SJCRH30 (cell line): ENCODE measurements around the gene PLEK2. TPM values are rescaled to one million over a fixed set of nuclear protein-coding genes. Genes with fewer than 3 reads are reported as not detected.
"Not testable (repeated sequence)": the region's sequence is repeated elsewhere in the genome, so short reads cannot be mapped to it uniquely, and the experiment has no call there.

ENCODE experiments used
- DNase-seq, 2 experiments: peaks; one replicate each; pipeline ENCODE4 v3.0.0-alpha.2; 2015 to 2020
- H3K27ac ChIP-seq: fragments of 250-450 bp; sonication (Bioruptor Pico); 2 replicates; pipeline ENCODE4 v1.5.1; 2020; ENCODE audit warnings: mild to moderate bottlenecking, moderate library complexity
- H3K27me3 ChIP-seq: fragments of 250-450 bp; sonication (Bioruptor Pico); 2 replicates; pipeline ENCODE4 v1.5.1; 2020; ENCODE audit warnings: mild to moderate bottlenecking, moderate library complexity
- H3K36me3 ChIP-seq: fragments of 250-450 bp; sonication (Bioruptor Pico); 2 replicates; pipeline ENCODE4 v1.5.1; 2020; ENCODE audit warnings: mild to moderate bottlenecking, moderate library complexity
- H3K4me1 ChIP-seq: fragments of 250-450 bp; sonication (Bioruptor Pico); 2 replicates; pipeline ENCODE4 v1.5.1; 2020; ENCODE audit warnings: mild to moderate bottlenecking, moderate library complexity
- H3K4me3 ChIP-seq: fragments of 250-450 bp; sonication (Bioruptor Pico); 2 replicates; pipeline ENCODE4 v1.5.1; 2020; ENCODE audit warnings: mild to moderate bottlenecking, moderate library complexity
- H3K9me3 ChIP-seq: fragments of 250-450 bp; sonication (Bioruptor Pico); replicated peaks from 2 replicates; pipeline ENCODE4 v1.5.1; 2020; ENCODE audit warnings: mild to moderate bottlenecking, moderate library complexity
- total RNA-seq: library from RNA; depleted of rRNA; stranded (reverse); fragments of >200 nt; shearing (Covaris generic); gene quantifications from 2 replicates; pipeline ENCODE4 v1.2.3, GENCODE V29; 2014

PLEK2 gene
- total RNA-seq, 1 experiment from 2014 or later: not detected

DNA sequence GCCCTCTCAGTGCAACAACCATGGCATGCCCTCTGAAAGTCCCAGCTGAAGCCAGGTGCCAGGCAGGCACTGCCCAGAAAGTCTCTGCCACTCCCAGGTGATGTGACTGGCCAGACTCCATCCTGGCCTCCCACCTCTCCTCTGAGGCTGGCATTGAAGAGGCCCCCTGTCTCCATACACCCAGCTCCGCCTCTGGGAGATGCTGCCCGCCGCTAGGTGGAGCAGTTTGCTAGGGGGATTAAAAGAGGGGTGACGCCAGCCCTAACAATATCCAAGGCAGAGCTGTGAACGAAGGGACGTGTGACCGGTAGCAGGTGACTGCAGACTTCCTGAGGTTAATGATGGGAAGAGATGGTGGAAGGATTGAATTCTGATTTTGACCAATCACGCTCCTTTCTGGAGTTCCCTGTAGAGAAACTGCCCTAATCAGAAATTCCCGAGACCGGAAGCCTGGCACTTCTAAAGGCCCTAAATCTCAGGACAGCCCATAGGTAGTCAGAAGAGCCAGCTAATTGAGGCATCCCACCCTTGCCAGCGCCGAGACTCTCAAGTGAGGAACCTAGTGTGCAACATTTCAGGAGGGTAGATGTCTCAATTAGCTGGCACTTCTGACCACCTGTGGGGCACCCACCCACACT lies 8.3 kb upstream of the PLEK2 start:
- no peaks in the 10 kb centered on the region for H3K4me1 ChIP-seq
- H3K36me3 ChIP-seq: no peaks in the 10 kb centered on the region
- no peak overlapping the region for H3K4me3 ChIP-seq
- H3K27ac ChIP-seq: no peak overlapping the region
- no peaks in the 10 kb centered on the region for H3K27me3 ChIP-seq
- DNase-seq: peak; percentile 47 to 59
- H3K9me3 ChIP-seq: no peaks in the 10 kb centered on the region

DNA sequence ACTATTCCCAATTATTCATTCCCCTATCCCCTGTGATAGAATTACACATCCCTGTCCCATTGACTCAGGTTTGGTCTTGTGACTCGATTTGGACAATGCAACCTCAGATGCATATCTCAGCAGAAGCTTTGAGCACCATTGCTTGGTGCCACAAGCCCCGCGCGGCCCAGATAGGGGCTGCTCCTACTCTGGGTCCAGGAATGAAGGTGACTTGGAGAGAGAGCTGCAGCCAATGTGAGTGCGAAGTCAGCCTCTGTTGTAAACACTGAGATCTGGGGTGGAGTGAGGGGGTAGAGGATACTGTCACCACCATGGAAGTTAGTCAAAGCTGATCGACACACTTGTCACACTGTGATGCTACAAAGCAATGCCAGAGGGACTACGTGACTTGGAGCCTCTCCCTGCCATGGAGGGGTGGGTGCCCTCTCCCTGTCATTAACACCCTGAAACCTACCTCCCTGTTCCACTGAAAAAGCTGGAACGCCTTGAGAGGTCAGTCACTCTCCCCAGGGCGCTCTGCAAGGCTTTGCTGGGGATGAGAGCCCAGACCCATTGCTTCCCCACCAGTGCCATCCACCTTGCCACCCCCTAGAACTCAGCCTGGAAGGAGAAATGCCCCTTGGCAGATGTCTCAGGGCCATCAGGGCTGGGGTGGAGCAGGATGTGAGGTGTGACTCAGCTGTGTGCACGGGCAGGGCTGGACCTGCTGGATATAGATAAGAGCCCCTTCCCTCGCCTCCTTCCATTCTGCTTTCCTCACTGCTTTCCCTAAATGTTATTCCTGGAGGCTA lies 6.6 kb upstream of the PLEK2 start:
- Histone ChIP-seq H3K9me3 (no peaks in the 10 kb centered on the region), H3K27ac (no peak overlapping the region), H3K36me3 (no peaks in the 10 kb centered on the region), H3K4me3 (no peak overlapping the region), H3K27me3 (no peaks in the 10 kb centered on the region), H3K4me1 (peaks cover 4% of the 10 kb centered on the region; the same call in 1 of the 2 replicates)
- no peak for DNase-seq

DNA sequence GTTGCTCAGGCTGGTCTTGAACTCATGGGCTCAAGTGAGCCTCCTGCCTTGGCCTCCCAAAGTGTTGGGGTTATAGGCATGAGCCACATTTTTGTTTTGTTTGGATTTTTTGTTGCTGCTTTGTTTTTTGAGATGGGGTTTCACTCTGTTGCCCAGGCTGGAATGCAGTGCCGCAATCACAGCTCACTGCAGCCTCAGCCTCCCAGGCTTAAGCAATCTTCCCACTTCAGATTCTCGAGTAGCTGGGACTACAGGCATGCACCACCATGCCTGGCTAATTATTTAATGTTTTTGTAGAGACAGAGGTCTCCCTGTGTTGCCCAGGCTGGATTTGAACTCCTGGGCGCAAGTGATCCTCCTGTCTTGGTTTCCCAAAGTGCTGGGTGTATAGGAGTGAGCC lies 5.7 kb upstream of the PLEK2 start:
- peaks cover 4% of the 10 kb centered on the region; the same call in 1 of the 2 replicates for H3K4me1 ChIP-seq
- H3K27ac ChIP-seq: no peak overlapping the region
- no peak overlapping the region for H3K4me3 ChIP-seq
- H3K9me3 ChIP-seq: no peaks in the 10 kb centered on the region
- DNase-seq: no peak
- no peaks in the 10 kb centered on the region for H3K27me3 ChIP-seq
- H3K36me3 ChIP-seq: no peaks in the 10 kb centered on the region

DNA sequence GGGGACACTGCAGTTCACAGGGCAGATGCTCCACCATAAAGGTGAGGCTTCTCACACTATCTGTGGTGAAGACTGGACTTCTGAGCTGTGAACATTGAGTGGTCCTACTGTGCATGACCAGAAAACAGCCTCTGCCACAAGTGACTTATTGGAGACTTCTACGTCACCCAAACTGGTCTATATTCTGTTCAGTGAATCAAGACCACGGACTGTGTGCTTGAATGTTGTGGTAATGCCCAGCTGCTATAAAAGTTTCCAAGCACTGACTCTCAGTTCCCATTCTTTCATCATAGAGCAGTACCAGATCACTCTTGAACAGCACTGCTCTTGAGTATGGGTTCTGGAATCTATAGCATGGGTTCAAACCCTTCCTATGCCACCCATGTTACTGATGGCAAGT lies 4.8 kb upstream of the PLEK2 start:
- DNase-seq: no peak
- Histone ChIP-seq H3K4me1 (peaks cover 4% of the 10 kb centered on the region; the same call in 1 of the 2 replicates), H3K36me3 (no peaks in the 10 kb centered on the region), H3K4me3 (no peak overlapping the region), H3K9me3 (no peaks in the 10 kb centered on the region), H3K27ac (no peak overlapping the region), H3K27me3 (no peaks in the 10 kb centered on the region)

DNA sequence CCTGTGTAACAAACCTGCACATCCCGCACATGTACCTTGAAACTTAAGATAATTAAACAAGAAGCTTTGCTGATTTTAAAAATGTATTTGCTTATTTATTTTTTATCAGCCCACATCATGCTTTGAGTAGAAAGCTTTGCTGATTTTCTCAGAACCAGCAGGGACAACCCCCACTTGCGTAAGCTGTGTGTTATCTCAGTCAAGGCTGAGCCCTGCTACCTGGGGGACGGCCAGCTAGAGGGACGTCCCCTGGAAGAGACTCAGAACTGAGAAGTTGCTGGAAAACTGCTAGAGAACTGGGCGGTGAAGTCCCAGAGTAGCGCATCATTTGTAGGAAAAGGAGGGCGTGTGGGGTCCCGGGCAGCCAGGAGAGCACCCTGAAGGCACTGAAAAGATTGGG lies 4.1 kb upstream of the PLEK2 start:
- no peaks in the 10 kb centered on the region for H3K27me3 ChIP-seq
- no peak overlapping the region for H3K27ac ChIP-seq
- no peaks in the 10 kb centered on the region for H3K36me3 ChIP-seq
- peaks cover 4% of the 10 kb centered on the region; the same call in 1 of the 2 replicates for H3K4me1 ChIP-seq
- no peaks in the 10 kb centered on the region for H3K9me3 ChIP-seq
- no peak overlapping the region for H3K4me3 ChIP-seq
- no peak for DNase-seq

DNA sequence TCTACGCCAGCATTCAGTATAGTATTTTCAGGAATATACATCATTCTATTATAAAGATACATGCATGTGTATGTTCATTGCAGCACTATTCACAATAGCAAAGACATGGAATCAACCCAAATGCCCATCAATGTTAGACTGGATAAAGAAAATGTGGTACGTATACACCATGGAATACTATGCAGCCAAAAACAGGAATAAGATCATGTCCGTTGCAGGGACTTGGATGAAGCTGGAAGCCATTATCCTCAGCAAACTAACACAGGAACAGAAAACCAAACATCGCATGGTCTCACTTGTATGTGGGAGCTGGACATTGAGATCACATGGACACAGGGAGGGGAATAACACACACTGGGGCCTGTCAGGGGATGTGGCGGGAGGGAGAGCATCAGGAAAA lies 3.6 kb upstream of the PLEK2 start:
- H3K27ac ChIP-seq, H3K4me3 ChIP-seq, H3K36me3 ChIP-seq, H3K27me3 ChIP-seq, H3K4me1 ChIP-seq, H3K9me3 ChIP-seq, DNase-seq: not testable (repeated sequence)

DNA sequence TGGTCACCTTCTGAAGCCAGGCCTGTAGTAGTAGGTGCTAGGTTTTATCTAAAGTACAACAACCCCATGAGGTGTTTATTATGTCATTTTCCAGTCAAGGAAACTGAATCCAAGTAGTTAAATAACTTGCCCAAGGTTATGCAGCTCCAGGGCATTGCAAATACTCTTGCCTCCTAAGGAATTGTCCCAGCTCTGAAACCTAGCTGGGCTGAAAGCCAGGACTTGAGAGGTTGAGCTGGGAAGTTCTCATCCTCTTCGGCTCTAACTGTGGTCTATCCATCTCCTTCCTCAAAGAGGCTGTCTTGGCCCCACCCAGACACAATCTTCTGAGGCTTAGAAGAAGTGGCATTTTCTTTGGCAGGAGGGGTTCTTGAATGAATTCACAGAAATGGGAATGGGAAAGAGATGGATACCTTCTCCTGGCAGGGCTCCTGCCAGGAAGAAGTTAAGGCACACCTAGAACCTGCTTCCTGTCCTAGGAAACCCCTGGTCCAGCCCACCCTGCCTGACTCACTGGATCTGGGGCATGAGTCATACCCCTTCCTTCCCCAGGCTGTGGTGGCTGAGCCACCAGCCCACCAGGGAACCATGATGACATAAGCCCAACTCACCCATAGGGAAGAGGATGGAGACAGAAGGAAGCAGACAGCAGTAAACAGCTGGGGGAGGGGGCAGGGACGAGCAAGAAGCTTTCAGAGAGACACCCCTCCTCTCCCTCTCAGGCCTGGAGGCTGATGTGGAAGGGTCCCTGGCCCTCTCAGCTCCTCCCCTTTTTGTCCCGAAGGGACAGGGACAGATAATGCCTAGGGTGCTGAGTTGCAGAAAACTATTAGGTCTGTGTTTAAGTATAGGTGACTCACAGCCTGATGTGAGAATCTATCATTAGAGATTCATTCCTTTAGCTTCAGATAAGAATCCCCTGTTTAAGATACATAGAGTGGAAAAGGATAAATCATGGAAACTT lies 2.1 kb upstream of the PLEK2 start:
- H3K27ac ChIP-seq: no peak overlapping the region

DNA sequence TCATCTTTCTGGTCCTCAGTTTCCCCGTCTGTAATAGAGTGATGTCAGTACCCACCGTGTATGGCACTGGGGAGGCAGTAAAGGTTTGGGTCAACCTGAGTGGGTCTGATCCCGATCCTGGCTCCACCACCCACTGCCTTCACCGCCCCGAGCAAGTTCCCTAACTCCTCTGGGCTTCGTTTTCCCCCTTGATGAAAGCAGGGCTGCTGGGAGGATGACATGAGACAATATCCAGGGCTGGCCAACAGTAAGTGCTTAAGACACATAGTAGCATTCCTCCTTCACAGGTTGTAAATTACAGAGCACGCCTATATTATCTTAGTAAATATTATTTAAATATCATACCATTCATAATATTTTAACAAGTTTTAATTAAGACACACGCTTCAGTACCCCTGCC lies 595 bp downstream of the PLEK2 start:
- Histone ChIP-seq H3K36me3 (no peaks in the 10 kb centered on the region), H3K27me3 (no peaks in the 10 kb centered on the region), H3K4me3 (no peak overlapping the region), H3K27ac (no peak overlapping the region), H3K4me1 (peaks cover 4% of the 10 kb centered on the region; the same call in 1 of the 2 replicates), H3K9me3 (no peaks in the 10 kb centered on the region)
- DNase-seq: no peak

More for the DNA sequence above, 2.1 kb upstream of the PLEK2 start:
- DNase-seq: peak; percentile 62 to 70
- no peaks in the 10 kb centered on the region for H3K27me3 ChIP-seq
- no peak overlapping the region for H3K4me3 ChIP-seq
- no peaks in the 10 kb centered on the region for H3K9me3 ChIP-seq
- no peaks in the 10 kb centered on the region for H3K36me3 ChIP-seq
- peaks cover 4% of the 10 kb centered on the region; the same call in 1 of the 2 replicates for H3K4me1 ChIP-seq

GRCh38 chr14:67410313-67410712 lies 1.7 kb downstream of the PLEK2 start:
- no peaks in the 10 kb centered on the region for H3K9me3 ChIP-seq
- peaks cover 4% of the 10 kb centered on the region; the same call in 1 of the 2 replicates for H3K4me1 ChIP-seq
- no peaks in the 10 kb centered on the region for H3K36me3 ChIP-seq
- no peak for DNase-seq
- no peak overlapping the region for H3K27ac ChIP-seq
- no peak overlapping the region for H3K4me3 ChIP-seq
- H3K27me3 ChIP-seq: no peaks in the 10 kb centered on the region

- Histone ChIP-seq H3K4me3 (no peak overlapping the region), H3K9me3 (no peaks in the 10 kb centered on the region), H3K27ac (no peak overlapping the region), H3K27me3 (no peaks in the 10 kb centered on the region), H3K4me1 (peaks cover 4% of the 10 kb centered on the region; the same call in 1 of the 2 replicates), H3K36me3 (no peaks in the 10 kb centered on the region)
- no peak for DNase-seq
Measured at GRCh38 chr14:67409461-67409860, 2.5 kb downstream of the PLEK2 start.

- H3K27me3 ChIP-seq, H3K27ac ChIP-seq, DNase-seq, H3K4me1 ChIP-seq, H3K4me3 ChIP-seq, H3K36me3 ChIP-seq, H3K9me3 ChIP-seq: not testable (repeated sequence)
Measured at GRCh38 chr14:67408122-67408801, 3.7 kb downstream of the PLEK2 start.

DNA sequence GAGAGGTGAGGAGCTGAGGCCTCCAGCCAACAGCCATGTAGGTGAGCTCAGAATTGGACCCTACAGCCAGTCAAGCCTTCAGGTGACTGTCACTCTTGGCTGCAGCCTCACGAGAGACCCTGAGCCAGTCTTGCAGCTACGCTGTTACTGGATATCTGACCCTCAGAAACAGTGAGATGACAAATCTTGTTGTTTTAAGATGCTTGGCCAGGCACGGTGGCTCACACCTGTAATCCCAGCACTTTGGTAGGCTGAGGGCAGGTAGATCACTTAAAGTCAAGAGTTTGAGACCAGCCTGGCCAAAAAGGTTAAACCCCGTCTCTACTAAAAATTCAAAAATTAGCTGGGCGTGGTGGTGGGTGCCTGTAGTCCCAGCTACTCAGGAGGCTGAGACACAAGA lies 6.2 kb downstream of the PLEK2 start:
- Histone ChIP-seq H3K36me3 (no peaks in the 10 kb centered on the region), H3K4me1 (no peaks in the 10 kb centered on the region), H3K27me3 (no peaks in the 10 kb centered on the region), H3K4me3 (no peak overlapping the region), H3K9me3 (no peaks in the 10 kb centered on the region), H3K27ac (no peak overlapping the region)
- DNase-seq: no peak

DNA sequence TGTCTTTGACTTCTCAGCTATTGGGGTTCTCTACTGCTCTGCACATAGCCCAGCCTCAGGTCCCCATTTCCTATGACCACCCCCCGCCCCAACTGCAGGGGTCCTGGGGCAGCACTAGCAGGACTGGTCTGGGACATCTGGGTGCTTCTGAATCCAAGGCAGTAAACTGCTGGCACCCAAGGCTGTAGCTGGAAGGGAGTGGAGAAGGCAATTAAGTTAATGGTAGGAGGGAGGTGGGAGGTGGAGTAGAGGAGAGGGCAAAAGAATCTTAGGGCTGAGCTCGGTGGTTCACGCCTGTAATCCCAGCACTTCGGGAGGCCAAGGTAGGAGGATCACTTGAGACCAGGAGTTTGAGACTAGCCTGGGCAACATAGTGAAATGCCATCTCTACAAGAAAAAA lies 11.5 kb downstream of the PLEK2 start:
- Histone ChIP-seq H3K9me3 (no peaks in the 10 kb centered on the region), H3K27me3 (no peaks in the 10 kb centered on the region), H3K27ac (no peak overlapping the region), H3K4me3 (no peak overlapping the region), H3K36me3 (no peaks in the 10 kb centered on the region), H3K4me1 (peaks cover 3% of the 10 kb centered on the region; the same call in 1 of the 2 replicates)
- DNase-seq: no peak

DNA sequence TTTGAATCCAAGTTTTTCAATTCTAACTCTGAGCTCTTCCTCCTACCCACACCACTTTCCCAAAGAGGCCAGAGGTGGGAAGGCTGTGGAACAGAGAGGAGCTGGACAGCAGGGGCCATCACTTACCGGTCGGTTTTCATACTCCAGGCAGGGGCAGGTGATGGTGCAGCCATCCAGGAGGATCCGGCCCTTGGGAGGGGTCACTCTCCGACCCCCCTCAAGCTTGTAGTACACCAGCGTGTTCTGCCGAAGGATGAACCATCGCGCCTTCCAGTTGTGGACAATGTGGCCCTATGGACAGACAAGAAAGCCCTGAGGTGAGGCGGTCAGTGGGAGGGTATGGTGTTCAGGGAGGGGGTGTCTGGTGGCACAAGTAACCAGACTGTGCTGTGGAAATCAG lies 14.4 kb downstream of the PLEK2 start:
- no peak for DNase-seq
- Histone ChIP-seq H3K27ac (no peak overlapping the region), H3K36me3 (no peaks in the 10 kb centered on the region), H3K27me3 (no peaks in the 10 kb centered on the region), H3K4me1 (peaks cover 3% of the 10 kb centered on the region; the same call in 1 of the 2 replicates), H3K4me3 (no peak overlapping the region), H3K9me3 (no peaks in the 10 kb centered on the region)
